Measurements from ENCODE around the gene FNIP2.
A peak's percentile ranks its signal among the peaks of the same experiment; 100 is the strongest.

The FNIP2 gene

GRCh38 chr4:158809611-158810486 is 41.0 kb downstream of the FNIP2 start:
- Histone ChIP-seq H3K4me3 (peak overlapping the region in 1 of 2 donors; percentile 22), H3K36me3 (no peaks in the 10 kb centered on the region), H3K9me3 (no peaks in the 10 kb centered on the region), H3K27ac (peak overlapping the region; percentile 75 to 80), H3K4me1 (peaks cover 0 to 78% (median 36%) of the 10 kb centered on the region in 4 donors), H3K27me3 (no peaks in the 10 kb centered on the region)
- intact Hi-C loops (cut with DNase I; ENCODE audit: low total_unique reads) = no loop called here
- no peak for TF ChIP-seq CTCF (IDR thresholded peaks at IDR 0.05)
- DNase-seq = peak in 1 of 2 donors; percentile 51

GRCh38 chr4:158810487-158811215 is 41.8 kb downstream of the FNIP2 start:
- Histone ChIP-seq H3K36me3 (no peaks in the 10 kb centered on the region), H3K27ac (peak overlapping the region; percentile 75 to 80), H3K9me3 (no peaks in the 10 kb centered on the region), H3K4me1 (peaks cover 0 to 75% (median 35%) of the 10 kb centered on the region in 4 donors), H3K4me3 (peak overlapping the region in 1 of 2 donors; percentile 22), H3K27me3 (no peaks in the 10 kb centered on the region)
- intact Hi-C loops (cut with DNase I; ENCODE audit: low total_unique reads) = no loop called here
- no peak for TF ChIP-seq CTCF (IDR thresholded peaks at IDR 0.05)
- peak; percentile 88 to 91 for DNase-seq

- no peak for TF ChIP-seq CTCF (IDR thresholded peaks at IDR 0.05)
- Histone ChIP-seq H3K27me3 (no peaks in the 10 kb centered on the region), H3K4me1 (peaks cover 0 to 74% (median 34%) of the 10 kb centered on the region in 4 donors), H3K4me3 (no peak overlapping the region), H3K27ac (peak overlapping the region; percentile 75 to 80), H3K36me3 (no peaks in the 10 kb centered on the region), H3K9me3 (no peaks in the 10 kb centered on the region)
- no peak for DNase-seq
- intact Hi-C loops (cut with DNase I; ENCODE audit: low total_unique reads) = no loop called here
Observed at GRCh38 chr4:158811216-158811540, 42.4 kb downstream of the FNIP2 start.

- H3K4me1 ChIP-seq = peaks cover 0 to 77% (median 34%) of the 10 kb centered on the region in 4 donors
- H3K27me3 ChIP-seq = no peaks in the 10 kb centered on the region
- H3K36me3 ChIP-seq = no peaks in the 10 kb centered on the region
- no peak for TF ChIP-seq CTCF (IDR thresholded peaks at IDR 0.05)
- peak in 1 of 2 donors; percentile 50 for DNase-seq
- no peaks in the 10 kb centered on the region for H3K9me3 ChIP-seq
- intact Hi-C loops (cut with DNase I; ENCODE audit: low total_unique reads) = no loop called here
- H3K27ac ChIP-seq = peak overlapping the region; percentile 75 to 80
- no peak overlapping the region for H3K4me3 ChIP-seq
Observed at GRCh38 chr4:158811704-158812103, 42.9 kb downstream of the FNIP2 start.

GRCh38 chr4:158812133-158812532 is 43.3 kb downstream of the FNIP2 start:
- no peak for TF ChIP-seq CTCF (IDR thresholded peaks at IDR 0.05)
- no peaks in the 10 kb centered on the region for H3K36me3 ChIP-seq
- peaks cover 0 to 79% (median 36%) of the 10 kb centered on the region in 4 donors for H3K4me1 ChIP-seq
- no peaks in the 10 kb centered on the region for H3K9me3 ChIP-seq
- no peak overlapping the region for H3K4me3 ChIP-seq
- H3K27ac ChIP-seq = peak overlapping the region; percentile 75 to 80
- H3K27me3 ChIP-seq = no peaks in the 10 kb centered on the region
- no peak for DNase-seq
- intact Hi-C loops (cut with DNase I; ENCODE audit: low total_unique reads) = no loop called here

Measured in tibial artery (tissue), 4 donors.